Activated CD8-positive, alpha-beta memory T cell treated with anti-CD3 and anti-CD28 coated beads for 36 hours (primary cell): ENCODE results near the gene MACIR. TPM values are rescaled to one million over a fixed set of nuclear protein-coding genes. Genes with fewer than 3 reads are reported as not detected.
"Not testable (repeated sequence)": the region's sequence is repeated elsewhere in the genome, so short reads cannot be mapped to it uniquely, and the experiment has no call there.

Experiments used
- CTCF ChIA-PET: fragments of 350-600 bp; sonication (Branson Sonifier 250); formaldehyde crosslinking; loops from one replicate; lab custom pipeline; 2021; ENCODE audit warnings: antibody characterized with exemption; lab: Charles Lee
- POLR2A ChIA-PET: fragments of 350-600 bp; sonication (Branson Sonifier 250); formaldehyde crosslinking; loops from one replicate; lab custom pipeline; 2021; ENCODE audit warnings: antibody characterized with exemption; lab: Charles Lee
- total RNA-seq, 2 experiments: library from RNA; stranded (reverse); gene quantifications; one replicate each; pipeline ENCODE4 v1.2.3, GENCODE V29; 2021

Gene MACIR
- total RNA-seq: 10 to 100 TPM in 1 of 2 experiments, 1 to 10 TPM in 1; 9.7 to 10.2 TPM

- ChIA-PET POLR2A (interaction anchor here (0.6 to 1.8 kb wide), 3 partner anchors 10 to 599 kb away, joined by 4 to 10 read pairs (median 6); partner anchors contain the start of genes GIN1 and PPIP5K2), CTCF (interaction anchor here (0.7 to 1.4 kb wide), 2 partner anchors 26 to 34 kb away, joined by 3 read pairs; no protein-coding TSS in a partner anchor)
Measured at GRCh38 chr5:103258368-103258956, at the start of gene MACIR. Gene MACIR, plus strand, starts transcription at chr5:103258763. Its CDS starts 17,157 bp downstream, at chr5:103275920.

- CTCF ChIA-PET: no interaction called here
- POLR2A ChIA-PET: no interaction called here
Measured at GRCh38 chr5:103209065-103209464, 49.5 kb upstream of the MACIR start.

- ChIA-PET CTCF (no interaction called here), POLR2A (interaction anchor here (0.6 kb wide), 1 partner anchor 14 kb away, joined by 3 read pairs; no protein-coding TSS in a partner anchor)
Measured at GRCh38 chr5:103210952-103211351, 47.6 kb upstream of the MACIR start.

GRCh38 chr5:103211576-103212561 is 46.7 kb upstream of the MACIR start:
- ChIA-PET POLR2A (interaction anchor here (0.6 kb wide), 1 partner anchor 15 kb away, joined by 3 read pairs; no protein-coding TSS in a partner anchor), CTCF (no interaction called here)

- ChIA-PET CTCF (no interaction called here), POLR2A (no interaction called here)
Measured at GRCh38 chr5:103216137-103216536, 42.4 kb upstream of the MACIR start.

GRCh38 chr5:103216697-103217096 is 41.9 kb upstream of the MACIR start:
- POLR2A ChIA-PET: no interaction called here

GRCh38 chr5:103217101-103217500 is 41.5 kb upstream of the MACIR start:
- ChIA-PET POLR2A (no interaction called here), CTCF (no interaction called here)

More at GRCh38 chr5:103216697-103217096, 41.9 kb upstream of the MACIR start:
- CTCF ChIA-PET: no interaction called here

- CTCF ChIA-PET: no interaction called here
- POLR2A ChIA-PET: no interaction called here
Measured at GRCh38 chr5:103218164-103218563, 40.4 kb upstream of the MACIR start.

- CTCF ChIA-PET, POLR2A ChIA-PET: not testable (repeated sequence)
Measured at GRCh38 chr5:103219074-103219473, 39.5 kb upstream of the MACIR start.

- ChIA-PET POLR2A (no interaction called here), CTCF (interaction anchor here (1.3 kb wide), 1 partner anchor 56 kb away, joined by 3 read pairs; no protein-coding TSS in a partner anchor)
Measured at GRCh38 chr5:103223031-103223955, 35.3 kb upstream of the MACIR start.

GRCh38 chr5:103224118-103224893 is 34.3 kb upstream of the MACIR start:
- ChIA-PET POLR2A (interaction anchor here (1.2 kb wide), 1 partner anchor 35 kb away, joined by 3 read pairs; no protein-coding TSS in a partner anchor), CTCF (interaction anchor here (0.8 to 2.0 kb wide), 5 partner anchors 11 to 57 kb away, joined by 3 to 6 read pairs (median 4); partner anchors contain the start of gene MACIR)

GRCh38 chr5:103224894-103225246 is 33.7 kb upstream of the MACIR start:
- ChIA-PET CTCF (interaction anchor here (0.8 to 2.0 kb wide), 4 partner anchors 12 to 47 kb away, joined by 3 to 6 read pairs (median 4); partner anchors contain the start of gene MACIR), POLR2A (interaction anchor here (1.2 kb wide), 1 partner anchor 34 kb away, joined by 3 read pairs; no protein-coding TSS in a partner anchor)

- ChIA-PET CTCF (no interaction called here), POLR2A (no interaction called here)
Measured at GRCh38 chr5:103228061-103228460, 30.5 kb upstream of the MACIR start.

- ChIA-PET CTCF (no interaction called here), POLR2A (no interaction called here)
Measured at GRCh38 chr5:103228588-103228987, 30.0 kb upstream of the MACIR start.

GRCh38 chr5:103232393-103232999 is 26.1 kb upstream of the MACIR start:
- POLR2A ChIA-PET: interaction anchor here (0.6 kb wide), 1 partner anchor 306 kb away, joined by 10 read pairs; no protein-coding TSS in a partner anchor

GRCh38 chr5:103234239-103234975 is 24.2 kb upstream of the MACIR start:
- ChIA-PET POLR2A (no interaction called here), CTCF (no interaction called here)

More at GRCh38 chr5:103232393-103232999, 26.1 kb upstream of the MACIR start:
- CTCF ChIA-PET: interaction anchor here (1.0 to 1.6 kb wide), 5 partner anchors 26 to 243 kb away, joined by 3 to 4 read pairs (median 3); partner anchors contain the start of gene MACIR

GRCh38 chr5:103235891-103236290 is 22.7 kb upstream of the MACIR start:
- ChIA-PET POLR2A (no interaction called here), CTCF (no interaction called here)
